Activated T-helper 1 cell treated with anti-CD3 and anti-CD28 coated beads, Interleukin-12 subunit alpha, Interleukin-12 subunit beta, Interleukin-2, Interleukin-4 antibody, amounts not matched to agents 30 ng/mL and 10 ng/mL and 1 ng/mL, durations not matched to agents 14 hours and 24 hours and 36 hours (primary cell): Measurements from ENCODE around the gene ARHGEF11. TPM values are rescaled to one million over a fixed set of nuclear protein-coding genes. Genes with fewer than 3 reads are reported as not detected.

Experiments used
- DNase-seq: peaks from one replicate; pipeline ENCODE4 v3.0.0; 2021; ENCODE audit warnings: low spot score
- H3K27ac Mint-ChIP-seq: one replicate; pipeline ENCODE4 v1.8.0; 2021; ENCODE audit warnings: mild to moderate bottlenecking, mixed read lengths
- H3K27me3 Mint-ChIP-seq: one replicate; pipeline ENCODE4 v1.8.0; 2022; ENCODE audit warnings: mild to moderate bottlenecking, moderate library complexity, mixed read lengths; ENCODE audit not compliant: insufficient read depth
- H3K36me3 Mint-ChIP-seq: one replicate; pipeline ENCODE4 v1.8.0; 2021; ENCODE audit warnings: low read depth, mixed read lengths
- H3K4me1 Mint-ChIP-seq: one replicate; pipeline ENCODE4 v1.8.0; 2021; ENCODE audit warnings: low read depth, mixed read lengths
- H3K4me3 Mint-ChIP-seq: one replicate; pipeline ENCODE4 v1.8.0; 2021; ENCODE audit warnings: mild to moderate bottlenecking, moderate library complexity, mixed read lengths
- H3K9me3 Mint-ChIP-seq: one replicate; pipeline ENCODE4 v1.8.0; 2021; ENCODE audit warnings: mixed read lengths
- intact Hi-C: fragments of 100-400 bp; cut with micrococcal nuclease; formaldehyde crosslinking; loops from one replicate; pipeline ENCODE4 v1.15.1; 2024
- total RNA-seq: library from RNA; stranded (reverse); gene quantifications from 2 replicates; pipeline ENCODE4 v1.2.3, GENCODE V29; 2022

The ARHGEF11 gene
- total RNA-seq, 1 donor from 2014 or later, result 3.2 TPM

- Mint-ChIP-seq H3K36me3 (no peaks in the 10 kb centered on the region), H3K9me3 (no peaks in the 10 kb centered on the region), H3K4me3 (no peak overlapping the region), H3K4me1 (peaks cover 3% of the 10 kb centered on the region), H3K27me3 (peaks cover 20% of the 10 kb centered on the region), H3K27ac (no peak overlapping the region)
- intact Hi-C loops, result no loop called here
- DNase-seq, result no peak
These were observed 142.0 kb downstream of the ARHGEF11 start for GRCh38 chr1:156903328-156904091.

- DNase-seq, result no peak
- Mint-ChIP-seq H3K9me3 (no peaks in the 10 kb centered on the region), H3K27me3 (peaks cover 22% of the 10 kb centered on the region), H3K36me3 (no peaks in the 10 kb centered on the region), H3K4me3 (no peak overlapping the region), H3K4me1 (peaks cover 6% of the 10 kb centered on the region), H3K27ac (peak overlapping the region; percentile 40)
- intact Hi-C loops, result no loop called here
These were observed 143.3 kb downstream of the ARHGEF11 start for GRCh38 chr1:156901966-156902915.

GRCh38 chr1:156901590-156901900 lies 144.0 kb downstream of the ARHGEF11 start:
- intact Hi-C loops, result no loop called here
- Mint-ChIP-seq H3K36me3 (no peaks in the 10 kb centered on the region), H3K9me3 (no peaks in the 10 kb centered on the region), H3K27ac (peak overlapping the region; percentile 28), H3K4me1 (peaks cover 6% of the 10 kb centered on the region), H3K27me3 (peaks cover 20% of the 10 kb centered on the region), H3K4me3 (no peak overlapping the region)
- DNase-seq, result no peak

- intact Hi-C loops, result no loop called here
- H3K4me3 Mint-ChIP-seq, result no peak overlapping the region
- no peaks in the 10 kb centered on the region for H3K36me3 Mint-ChIP-seq
- peaks cover 6% of the 10 kb centered on the region for H3K4me1 Mint-ChIP-seq
- H3K9me3 Mint-ChIP-seq, result no peaks in the 10 kb centered on the region
- H3K27me3 Mint-ChIP-seq, result peaks cover 22% of the 10 kb centered on the region
- no peak for DNase-seq
- H3K27ac Mint-ChIP-seq, result peak overlapping the region; percentile 28
These were observed 144.5 kb downstream of the ARHGEF11 start for GRCh38 chr1:156900896-156901589.

GRCh38 chr1:156899956-156900718 lies 145.4 kb downstream of the ARHGEF11 start:
- Mint-ChIP-seq H3K36me3 (no peaks in the 10 kb centered on the region), H3K4me1 (peaks cover 6% of the 10 kb centered on the region), H3K27me3 (peaks cover 24% of the 10 kb centered on the region), H3K27ac (no peak overlapping the region), H3K4me3 (no peak overlapping the region), H3K9me3 (no peaks in the 10 kb centered on the region)
- intact Hi-C loops, result no loop called here
- no peak for DNase-seq

- DNase-seq, result no peak
- peaks cover 6% of the 10 kb centered on the region for H3K4me1 Mint-ChIP-seq
- H3K36me3 Mint-ChIP-seq, result no peaks in the 10 kb centered on the region
- H3K9me3 Mint-ChIP-seq, result no peaks in the 10 kb centered on the region
- intact Hi-C loops, result no loop called here
- no peak overlapping the region for H3K27ac Mint-ChIP-seq
- peaks cover 31% of the 10 kb centered on the region for H3K27me3 Mint-ChIP-seq
- no peak overlapping the region for H3K4me3 Mint-ChIP-seq
These were observed 146.4 kb downstream of the ARHGEF11 start for GRCh38 chr1:156898971-156899664.

- no peaks in the 10 kb centered on the region for H3K9me3 Mint-ChIP-seq
- intact Hi-C loops, result no loop called here
- no peak for DNase-seq
- no peak overlapping the region for H3K4me3 Mint-ChIP-seq
- H3K27ac Mint-ChIP-seq, result no peak overlapping the region
- peaks cover 6% of the 10 kb centered on the region for H3K4me1 Mint-ChIP-seq
- peaks cover 33% of the 10 kb centered on the region for H3K27me3 Mint-ChIP-seq
- no peaks in the 10 kb centered on the region for H3K36me3 Mint-ChIP-seq
These were observed 147.4 kb downstream of the ARHGEF11 start for GRCh38 chr1:156898161-156898566.

- Mint-ChIP-seq H3K27me3 (peaks cover 38% of the 10 kb centered on the region), H3K27ac (no peak overlapping the region), H3K9me3 (no peaks in the 10 kb centered on the region), H3K36me3 (no peaks in the 10 kb centered on the region), H3K4me1 (peaks cover 6% of the 10 kb centered on the region), H3K4me3 (no peak overlapping the region)
- intact Hi-C loops, result no loop called here
- DNase-seq, result no peak
These were observed 148.3 kb downstream of the ARHGEF11 start for GRCh38 chr1:156897078-156897825.

GRCh38 chr1:156896490-156897033 lies 149.0 kb downstream of the ARHGEF11 start:
- H3K36me3 Mint-ChIP-seq, result no peaks in the 10 kb centered on the region

GRCh38 chr1:156895927-156896326 lies 149.6 kb downstream of the ARHGEF11 start:
- DNase-seq, result no peak
- peaks cover 51% of the 10 kb centered on the region for H3K27me3 Mint-ChIP-seq
- H3K4me1 Mint-ChIP-seq, result peaks cover 6% of the 10 kb centered on the region
- no peak overlapping the region for H3K27ac Mint-ChIP-seq
- no peaks in the 10 kb centered on the region for H3K36me3 Mint-ChIP-seq
- intact Hi-C loops, result no loop called here
- H3K9me3 Mint-ChIP-seq, result no peaks in the 10 kb centered on the region
- no peak overlapping the region for H3K4me3 Mint-ChIP-seq

More at GRCh38 chr1:156896490-156897033, 149.0 kb downstream of the ARHGEF11 start:
- Mint-ChIP-seq H3K9me3 (no peaks in the 10 kb centered on the region), H3K4me3 (no peak overlapping the region), H3K27me3 (peaks cover 45% of the 10 kb centered on the region), H3K4me1 (peaks cover 6% of the 10 kb centered on the region), H3K27ac (no peak overlapping the region)
- no peak for DNase-seq
- intact Hi-C loops, result no loop called here

GRCh38 chr1:156895455-156895812 lies 150.1 kb downstream of the ARHGEF11 start:
- Mint-ChIP-seq H3K36me3 (no peaks in the 10 kb centered on the region), H3K27ac (no peak overlapping the region), H3K4me3 (no peak overlapping the region), H3K4me1 (peaks cover 6% of the 10 kb centered on the region), H3K27me3 (peaks cover 52% of the 10 kb centered on the region), H3K9me3 (no peaks in the 10 kb centered on the region)
- intact Hi-C loops, result no loop called here
- no peak for DNase-seq
